ENCODE measurements around the gene NIN.
"Not testable (repeated sequence)": the region's sequence is repeated elsewhere in the genome, so short reads cannot be mapped to it uniquely, and the experiment has no call there.

NIN gene

DNA sequence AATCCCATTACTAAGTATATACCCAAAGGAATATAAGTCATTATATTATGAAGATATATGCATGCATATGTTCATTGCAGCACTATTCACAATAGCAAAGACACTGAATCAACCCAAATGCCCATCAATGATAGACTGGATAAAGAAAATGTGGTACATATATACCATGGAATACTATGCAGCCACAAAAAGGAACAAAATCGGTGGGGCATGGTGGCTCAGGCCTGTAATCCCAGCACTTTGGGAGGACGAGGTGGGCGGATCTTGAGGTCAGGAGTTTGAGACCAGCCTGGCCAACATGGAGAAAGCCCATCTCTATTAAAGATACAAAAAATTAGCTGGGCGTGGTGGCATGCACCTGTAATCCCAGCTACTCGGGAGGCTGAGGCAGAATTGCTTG, 15.4 kb downstream of the NIN start:
- not testable (repeated sequence) for DNase-seq

DNA sequence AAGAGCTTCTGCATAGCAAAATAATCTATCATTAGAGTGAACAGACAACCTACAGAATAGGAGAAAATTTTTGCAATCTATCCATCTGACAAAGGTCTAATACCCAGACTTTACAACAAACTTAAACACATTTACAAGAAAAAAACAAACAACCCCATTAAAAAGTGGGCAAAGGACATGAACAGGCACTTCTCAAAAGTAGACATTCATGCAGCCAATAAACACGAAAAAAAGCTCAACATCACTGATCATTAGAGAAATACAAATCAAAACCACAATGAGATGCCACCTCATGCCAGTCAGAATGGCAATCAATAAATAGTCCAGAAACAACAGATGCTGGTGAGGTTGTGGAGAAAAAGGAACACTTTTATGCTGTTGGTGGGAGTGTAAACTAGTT, 15.9 kb downstream of the NIN start:
- not testable (repeated sequence) for DNase-seq

DNA sequence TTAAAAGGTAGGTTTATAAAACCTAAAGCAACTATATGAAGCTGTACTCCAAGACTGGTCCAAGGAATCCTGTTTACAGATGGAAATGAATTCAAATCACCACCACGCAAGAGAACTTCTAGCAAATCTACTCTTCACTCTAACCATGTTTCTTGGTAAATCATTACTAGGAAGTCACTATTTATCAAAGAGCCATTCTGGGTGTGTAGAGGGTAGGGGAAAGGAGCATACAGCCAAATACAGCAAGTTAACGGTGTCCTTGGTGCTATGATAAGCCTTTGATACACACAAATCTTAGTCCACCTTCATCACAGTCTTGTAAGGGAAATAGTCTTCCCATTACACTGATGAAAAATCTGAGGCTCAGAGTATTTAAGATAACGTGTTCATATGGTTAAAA, 16.8 kb downstream of the NIN start:
- no peak for DNase-seq

DNA sequence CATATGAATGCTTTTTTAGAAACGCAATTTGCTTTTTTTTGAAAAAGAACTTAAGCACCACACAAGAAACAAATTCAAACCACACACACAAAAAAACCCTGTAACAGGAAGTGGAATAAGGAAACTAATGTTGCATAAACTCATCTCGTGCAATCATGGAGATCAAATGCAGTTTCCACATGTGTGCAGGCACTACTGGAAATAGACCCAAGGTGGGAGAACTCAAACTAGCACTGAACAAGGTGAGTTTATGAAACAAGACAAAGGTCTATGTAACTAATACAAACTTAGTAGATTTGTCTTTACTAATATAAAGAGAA, 17.5 kb downstream of the NIN start:
- peak in 1 of 2 donors; percentile 62 for DNase-seq

DNA sequence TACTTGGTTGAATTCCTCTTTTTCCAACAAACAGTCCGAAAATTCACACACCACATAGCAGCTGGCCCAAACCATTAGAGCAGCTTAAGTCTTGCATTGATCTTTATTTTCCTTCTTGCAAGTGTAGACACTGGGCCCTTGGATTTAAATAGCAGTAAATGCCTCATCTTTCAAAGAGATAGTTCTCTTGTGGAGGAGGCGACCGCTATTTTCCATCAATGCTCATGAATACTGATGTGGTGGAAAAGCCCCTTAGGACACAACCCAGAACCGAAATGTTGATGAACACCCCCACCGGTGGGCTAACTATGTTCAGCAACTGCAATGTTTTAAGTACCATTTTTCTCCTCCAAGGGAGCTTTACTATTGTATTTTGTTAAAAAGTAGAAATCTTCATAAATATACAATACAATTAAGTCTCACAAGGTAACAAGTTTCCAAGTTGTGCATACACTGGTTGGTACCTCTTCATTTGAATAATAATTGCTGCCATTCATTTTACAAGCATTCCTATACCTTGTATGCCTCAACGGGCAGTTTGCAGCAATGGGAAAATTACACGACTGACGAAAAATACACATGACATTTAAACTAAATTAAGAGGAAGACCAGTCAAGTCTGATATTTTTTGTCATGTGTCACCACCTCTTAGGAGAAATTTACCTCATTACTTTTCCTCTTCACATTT, 18.0 kb downstream of the NIN start:
- DNase-seq = no peak

DNA sequence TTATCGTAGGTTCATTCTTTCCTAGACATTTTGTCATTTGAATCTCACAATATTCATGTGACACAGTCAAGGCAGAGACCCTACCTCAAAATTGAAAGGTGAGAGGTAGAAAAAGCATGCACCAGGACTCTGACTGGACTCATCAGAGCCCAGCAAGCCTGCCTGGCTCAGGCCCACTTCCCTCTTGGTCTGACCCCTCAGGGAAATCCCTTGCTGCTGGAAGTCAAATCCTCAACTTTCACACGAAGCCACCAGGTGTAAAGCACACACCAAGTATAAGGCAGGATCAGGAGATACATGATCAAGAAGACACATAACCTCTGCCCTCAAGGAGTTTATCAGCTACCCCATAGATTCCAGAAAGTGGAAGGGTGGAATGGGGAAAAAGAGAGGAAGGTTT, 18.8 kb downstream of the NIN start:
- no peak for DNase-seq

DNA sequence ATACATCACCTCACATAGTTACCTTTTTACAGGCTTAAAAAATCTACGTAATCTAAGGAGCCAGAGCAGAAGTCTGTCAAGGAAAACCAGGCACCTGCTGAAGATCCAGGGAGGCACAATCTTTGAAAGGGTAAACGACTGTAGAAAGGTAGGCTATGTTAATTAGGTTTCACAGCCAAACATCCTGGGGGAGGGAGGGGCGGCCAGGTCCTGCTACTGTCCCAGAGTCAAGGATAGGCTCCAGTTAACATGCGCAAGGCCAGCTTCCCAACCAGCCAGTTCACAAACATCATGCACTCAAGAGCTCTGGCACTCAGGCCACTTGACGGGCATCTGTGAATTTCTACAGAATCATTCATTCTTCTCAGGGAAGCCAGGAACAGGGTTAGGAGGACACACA, 22.9 kb downstream of the NIN start:
- DNase-seq = no peak

DNA sequence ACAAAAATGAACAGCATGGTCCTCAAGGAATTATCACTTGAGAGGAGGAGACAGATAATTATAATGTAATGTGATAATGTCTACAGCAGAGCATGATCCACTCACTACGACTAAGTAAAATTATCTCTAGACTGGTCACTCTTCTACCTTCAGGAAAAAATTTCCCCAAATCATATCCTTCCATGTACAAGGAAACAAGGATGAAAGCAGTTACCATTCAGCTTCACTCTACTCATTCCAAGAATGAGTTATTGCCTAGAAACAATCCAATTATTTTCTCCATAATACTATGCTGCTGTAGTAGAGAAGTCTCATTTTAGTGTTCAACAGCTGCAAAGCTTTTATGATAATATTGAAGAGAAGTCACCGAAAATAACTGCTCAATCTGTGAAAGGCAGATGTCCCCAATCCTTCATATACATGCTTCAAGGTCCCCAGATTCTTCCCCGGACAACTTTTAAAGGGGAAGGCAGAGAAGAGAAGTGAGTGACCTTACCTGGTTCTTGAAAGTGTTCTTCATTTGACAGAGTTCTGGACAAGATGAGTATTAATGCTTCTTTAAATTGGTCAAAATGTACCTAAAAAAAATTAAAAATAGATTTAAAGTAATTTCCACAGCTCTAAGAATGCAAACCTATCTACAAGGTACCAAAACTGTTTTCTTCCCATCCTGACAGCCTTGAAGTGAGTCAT, 24.6 kb downstream of the NIN start:
- DNase-seq = no peak

DNA sequence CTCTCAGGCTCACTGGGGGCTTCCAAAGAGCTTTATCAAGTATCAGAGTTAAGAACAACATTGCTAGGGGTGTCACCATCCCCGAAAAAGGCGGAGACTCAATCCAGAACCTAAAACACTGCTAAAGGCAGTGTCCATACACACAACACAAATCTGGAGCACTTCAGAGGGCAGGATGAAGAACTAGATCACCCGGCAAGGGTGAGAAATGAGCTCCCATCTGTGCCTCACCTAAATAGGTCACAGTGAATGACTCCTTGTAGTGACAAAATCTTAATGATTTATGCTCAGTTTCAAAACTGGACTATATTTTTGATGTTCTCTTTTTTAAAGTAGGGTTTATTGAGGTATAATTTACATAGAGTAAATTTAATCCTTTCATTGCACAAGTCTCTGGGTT, 25.6 kb downstream of the NIN start:
- DNase-seq = no peak

DNA sequence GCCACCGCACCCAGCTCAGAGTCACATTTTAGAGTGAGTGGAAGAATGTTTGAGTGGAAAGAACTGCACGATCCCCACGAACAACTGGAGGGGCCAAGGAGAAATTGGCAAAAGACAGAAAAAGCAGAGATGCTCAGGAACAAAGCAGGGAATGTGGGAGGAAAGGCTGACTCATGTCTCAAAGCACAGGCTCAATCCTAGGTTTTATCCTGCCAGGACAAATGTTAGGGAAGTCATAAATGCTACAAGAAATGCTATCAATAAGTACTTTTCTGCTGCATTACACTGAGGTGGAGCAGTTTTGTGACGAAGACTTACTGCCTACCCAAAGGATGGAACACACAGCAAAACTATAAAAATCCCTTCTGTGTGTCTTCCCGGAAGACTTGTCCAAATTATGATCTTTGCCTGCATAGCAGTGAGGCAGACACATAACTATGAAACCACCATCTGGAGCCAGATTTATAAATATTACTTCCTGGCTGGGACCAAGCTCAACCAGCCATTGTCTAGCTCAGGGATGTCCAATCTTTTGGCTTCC, 26.7 kb downstream of the NIN start:
- no peak for DNase-seq

DNA sequence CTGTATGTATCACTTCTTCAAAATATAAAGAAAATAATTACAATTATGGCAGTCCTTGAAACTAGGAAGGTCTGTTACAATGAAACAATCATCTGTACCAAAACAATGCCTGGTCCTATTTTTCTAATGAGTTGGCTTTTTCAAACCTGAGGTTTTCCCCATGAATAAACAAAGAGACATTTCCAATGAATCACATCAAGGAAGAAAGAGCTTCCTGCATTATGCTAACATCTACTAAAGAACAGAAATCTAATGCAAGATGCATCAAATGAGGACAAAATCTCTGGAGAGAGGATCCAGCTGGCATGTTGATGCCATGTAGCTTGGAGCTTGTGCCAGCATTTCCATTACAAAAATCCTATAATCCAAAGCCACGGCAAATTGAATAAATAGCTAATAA, 29.3 kb downstream of the NIN start:
- no peak for DNase-seq

DNA sequence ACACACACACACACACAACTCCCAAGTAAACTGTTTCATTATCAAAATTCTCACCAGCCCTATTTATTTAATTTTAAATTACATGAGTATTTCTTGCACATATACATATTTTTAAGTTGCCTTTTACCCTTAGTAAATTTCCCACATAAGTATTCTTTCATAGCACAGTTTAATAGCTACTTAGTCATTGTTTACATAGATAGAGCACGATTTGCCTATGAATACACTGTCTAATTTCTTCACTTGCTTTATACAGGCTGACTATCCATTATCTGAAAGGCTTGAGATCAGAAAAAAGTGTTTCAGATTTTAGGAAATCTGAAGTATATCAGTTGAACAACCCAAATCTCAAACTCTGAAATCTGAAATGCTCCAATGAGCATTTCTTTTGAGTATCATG, 30.9 kb downstream of the NIN start:
- DNase-seq = no peak

DNA sequence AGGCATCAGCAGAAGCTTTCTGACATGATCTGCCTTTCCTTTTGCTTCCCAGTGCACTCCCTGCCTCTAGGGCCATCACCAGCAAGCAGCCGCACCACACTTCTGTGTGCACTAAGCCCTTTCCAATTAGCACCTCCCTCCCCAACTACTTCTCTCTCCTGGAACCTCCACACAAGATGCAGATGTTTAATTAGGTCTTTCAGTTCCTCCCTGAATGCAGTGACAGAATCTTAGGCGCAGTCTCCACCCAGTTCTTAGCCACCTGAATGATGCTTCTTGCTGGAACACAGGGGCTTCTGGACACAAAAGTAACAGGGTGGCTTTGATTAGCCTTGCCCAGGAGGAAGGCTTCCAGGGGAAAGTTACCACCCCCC, 32.9 kb downstream of the NIN start:
- no peak for DNase-seq

DNA sequence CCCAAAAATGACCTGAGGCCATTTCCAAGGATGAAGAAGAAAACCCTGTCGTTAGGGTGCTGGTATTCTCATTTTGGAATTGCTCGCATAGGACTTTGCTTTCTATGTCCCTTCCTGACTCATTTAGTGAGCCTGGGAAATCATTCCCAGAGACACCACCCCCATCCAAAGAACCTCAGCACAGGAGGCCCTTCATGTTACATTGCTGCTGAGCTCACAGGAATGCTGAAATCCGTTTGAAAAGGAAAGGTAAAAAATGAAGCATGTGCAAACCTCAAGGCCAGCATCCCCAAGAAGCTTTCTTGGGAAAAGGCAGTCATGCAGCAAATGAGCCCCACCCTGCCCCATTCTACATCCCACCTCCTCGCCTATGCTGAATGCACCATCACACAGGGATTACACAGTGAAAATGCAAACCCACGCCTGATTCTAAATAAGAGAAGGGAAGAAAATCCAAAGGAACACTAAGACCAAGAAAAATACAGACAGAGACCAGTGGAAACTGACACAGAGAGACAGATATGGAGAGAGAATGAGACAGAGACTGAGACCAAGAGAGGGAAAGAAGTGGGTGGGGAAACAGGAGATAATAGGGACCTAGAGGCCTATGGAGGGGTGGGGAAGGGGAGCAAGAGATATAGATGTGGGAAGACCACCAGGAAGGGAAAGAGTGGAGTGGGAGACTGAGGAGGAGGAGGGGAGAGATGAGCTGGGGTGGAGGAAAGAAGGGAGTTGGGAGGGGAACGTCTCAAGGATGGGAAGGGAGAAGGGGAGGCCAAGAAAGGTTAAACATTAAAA, 33.5 kb downstream of the NIN start:
- no peak for DNase-seq

DNA sequence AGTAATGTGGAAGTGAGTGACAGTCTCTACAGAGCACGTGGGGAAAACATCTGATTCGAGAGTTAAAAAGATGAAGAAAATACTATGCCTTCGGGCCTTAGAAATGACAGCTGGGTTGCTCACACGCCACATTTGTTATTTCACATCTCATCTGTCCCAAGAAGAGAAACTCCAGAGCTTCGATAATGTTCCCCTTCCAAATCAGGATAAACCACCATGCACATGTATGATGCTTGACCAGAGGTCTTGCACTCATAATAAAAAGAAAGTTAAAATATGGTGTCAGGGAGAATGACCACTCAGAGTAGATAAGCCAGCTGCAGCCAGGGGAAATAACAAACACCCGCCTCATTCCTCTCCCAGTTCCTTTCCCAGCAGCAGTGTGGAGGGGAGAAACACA, 34.6 kb downstream of the NIN start:
- no peak for DNase-seq

DNA sequence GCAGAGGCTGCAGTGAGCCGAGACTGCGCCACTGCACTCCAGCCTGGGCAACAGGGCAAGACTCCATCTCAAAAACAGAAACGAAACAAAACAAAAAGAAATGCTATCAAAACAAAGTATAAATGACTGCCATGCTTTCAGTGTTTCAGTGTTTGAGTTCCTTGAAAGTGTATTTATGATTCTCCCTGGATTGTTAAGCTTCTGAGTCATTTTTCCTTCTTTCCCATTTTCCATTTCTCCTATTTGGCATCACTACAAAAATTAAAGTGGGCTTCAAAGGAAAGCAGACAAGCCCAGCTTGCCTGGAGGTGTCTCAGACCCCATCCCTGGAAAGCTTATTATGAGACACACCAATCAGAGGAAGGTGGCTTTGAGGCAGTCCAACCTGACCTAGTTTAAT, 35.1 kb downstream of the NIN start:
- no peak for DNase-seq

DNA sequence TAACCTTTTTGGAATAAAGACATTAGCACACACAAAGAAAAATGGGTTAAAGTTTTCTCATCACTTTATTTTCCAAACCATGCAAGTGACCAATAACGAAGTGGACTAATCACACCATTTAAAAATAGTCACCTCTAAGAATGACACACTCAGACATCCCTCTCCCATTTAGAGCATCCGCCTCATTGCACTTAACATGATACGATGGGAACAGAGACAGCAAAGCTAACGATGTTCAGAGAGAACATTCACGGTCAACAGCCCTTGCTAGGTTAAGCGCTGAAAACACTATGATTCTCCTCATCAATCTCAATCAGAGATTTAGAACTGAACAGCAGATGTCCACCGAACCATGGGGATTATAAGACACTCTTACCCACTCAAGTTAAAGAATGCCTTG, 35.8 kb downstream of the NIN start:
- DNase-seq = no peak

DNA sequence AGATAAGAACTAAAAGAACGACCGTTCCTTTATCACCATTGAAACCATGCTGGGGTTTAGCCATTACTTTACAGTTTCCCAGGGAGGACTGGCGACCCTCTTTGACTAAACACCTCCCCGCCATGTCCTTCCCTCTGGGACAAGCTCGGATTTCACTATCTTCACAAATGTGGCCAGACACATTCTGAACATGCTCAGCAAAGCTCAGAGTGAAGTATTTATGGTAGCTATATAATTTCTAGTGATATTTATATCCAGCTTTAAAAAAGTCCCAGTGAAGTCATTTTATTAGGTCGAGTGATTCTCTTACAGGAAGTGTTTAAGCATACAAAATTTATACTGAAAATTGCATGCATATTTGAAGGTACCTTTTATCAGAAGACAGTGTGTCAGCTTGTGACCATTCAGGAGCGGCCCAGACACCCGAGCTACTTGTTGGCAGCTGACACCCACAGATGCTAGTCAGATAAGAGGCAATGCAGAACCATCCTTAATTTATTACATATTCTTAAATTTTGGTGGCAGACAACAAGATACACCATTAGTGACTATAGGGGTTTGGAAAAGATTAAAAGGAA, 36.8 kb downstream of the NIN start:
- no peak for DNase-seq

DNA sequence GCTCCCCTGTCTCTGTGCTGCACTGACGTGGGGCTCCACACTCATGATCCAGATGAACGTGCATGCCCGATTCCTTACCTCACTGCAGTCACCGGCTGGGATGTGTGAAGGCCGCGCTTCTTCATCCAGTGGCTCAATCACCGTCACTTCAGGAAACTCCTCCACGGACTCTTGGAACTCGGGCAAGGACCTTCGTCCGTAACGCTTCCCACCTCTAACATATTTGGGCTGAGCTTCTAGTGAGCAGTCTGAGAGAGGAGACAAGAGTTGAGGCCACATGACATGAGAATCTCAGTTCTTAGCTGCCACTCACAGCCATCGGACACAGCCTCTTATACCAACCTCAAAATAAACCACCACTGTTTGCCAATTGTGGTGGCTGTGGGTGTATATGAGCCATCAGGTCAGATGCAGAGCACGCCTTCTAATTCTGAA, 38.3 kb downstream of the NIN start:
- no peak for DNase-seq

DNA sequence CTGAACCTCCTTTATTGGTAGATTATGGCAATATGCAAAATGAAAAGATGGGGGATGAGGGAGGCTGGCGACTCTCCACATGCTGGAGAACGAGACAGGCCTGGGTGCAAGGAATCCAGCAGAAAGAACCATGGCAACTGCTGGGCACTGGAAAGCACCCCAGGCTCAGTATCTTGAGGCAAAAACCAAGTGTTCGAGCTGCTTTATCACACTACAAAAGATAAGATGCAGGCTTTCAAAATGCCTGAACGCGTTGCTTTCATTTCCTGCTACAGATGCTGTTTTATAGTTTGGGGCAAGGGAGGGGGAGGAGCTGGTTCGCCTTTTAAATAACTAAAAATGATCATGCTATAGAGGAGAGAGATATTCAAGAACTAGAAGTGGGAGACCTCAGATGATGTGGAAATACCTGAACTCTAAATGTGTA, 38.9 kb downstream of the NIN start:
- peak in 1 of 2 donors; percentile 37 for DNase-seq

DNA sequence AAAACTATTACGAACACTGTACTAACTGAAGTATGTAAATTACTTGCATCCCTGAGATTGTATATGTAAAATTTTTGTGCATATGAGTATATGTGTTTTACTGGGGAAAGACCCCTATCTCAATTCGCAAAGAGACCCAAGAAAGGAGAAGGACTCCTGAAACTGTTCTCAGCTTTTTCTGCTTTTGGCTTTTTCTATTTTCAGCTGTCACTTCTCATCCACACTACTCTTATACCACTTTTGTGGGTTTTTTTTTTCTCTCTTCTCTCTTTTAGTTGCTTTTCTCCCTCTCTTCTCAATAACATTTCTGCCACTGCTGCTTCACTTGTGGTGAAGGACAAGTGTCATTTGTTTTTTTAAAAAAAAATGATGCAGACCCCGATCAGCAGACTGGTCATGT, 39.8 kb downstream of the NIN start:
- no peak for DNase-seq

DNA sequence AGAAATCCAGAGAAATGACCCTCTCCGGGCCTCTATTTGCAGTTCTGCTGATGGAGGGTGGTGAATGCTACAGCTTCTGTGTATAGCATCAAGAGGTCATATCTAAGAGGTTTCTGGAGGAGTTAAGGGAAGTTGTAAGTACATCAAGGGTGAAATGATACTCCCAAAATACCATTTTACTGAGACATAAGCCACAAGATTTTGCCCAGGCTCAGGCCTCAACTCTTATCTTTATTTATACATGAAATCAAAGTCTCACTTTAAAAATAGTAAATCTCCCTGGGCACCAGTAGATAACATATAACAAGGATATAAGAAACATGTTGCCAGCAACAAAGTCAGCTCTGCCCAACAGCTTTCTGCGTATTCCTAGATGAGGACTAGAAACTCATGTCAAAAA, 40.4 kb downstream of the NIN start:
- no peak for DNase-seq

DNA sequence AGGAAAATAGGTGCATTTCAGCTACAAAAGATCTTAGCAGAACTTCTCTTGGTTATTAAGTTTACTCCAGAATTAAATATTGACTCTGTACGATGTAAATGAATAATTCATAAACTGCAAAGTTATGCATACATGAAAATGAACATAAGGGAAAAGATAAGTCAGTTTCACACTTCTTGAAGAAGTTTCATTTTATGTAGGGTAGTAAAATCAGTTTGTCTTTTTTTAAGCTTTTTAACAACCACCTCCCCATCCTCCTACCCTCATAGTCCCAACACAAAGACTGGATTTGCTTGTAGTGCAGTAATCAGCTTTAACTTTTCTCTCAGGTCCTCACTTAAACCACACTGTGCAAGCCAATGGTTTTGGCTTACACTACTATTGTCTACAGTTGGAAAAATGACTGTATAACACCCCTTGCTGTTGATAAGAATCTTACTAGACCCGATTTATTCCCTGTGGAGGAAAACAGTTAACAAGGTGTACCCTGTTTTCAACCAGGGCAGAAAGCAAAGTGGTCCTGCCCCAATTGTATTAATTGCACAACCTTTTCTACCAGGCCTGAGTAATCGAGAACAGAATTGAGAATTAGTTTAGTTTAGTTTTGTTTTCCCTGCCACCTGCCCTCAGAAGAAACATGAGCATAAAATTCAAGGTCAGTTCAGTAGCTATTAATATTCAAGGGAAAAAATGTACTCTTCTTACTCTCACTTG, 44.1 kb downstream of the NIN start:
- DNase-seq = no peak

Measured in CD4-positive, alpha-beta T cell treated with Interleukin-4 for 1 hour (primary cell).